ENCODE data around the gene DENND2D.
"Not testable (repeated sequence)": the region's sequence is repeated elsewhere in the genome, so short reads cannot be mapped to it uniquely, and the experiment has no call there.

The DENND2D gene

DNA sequence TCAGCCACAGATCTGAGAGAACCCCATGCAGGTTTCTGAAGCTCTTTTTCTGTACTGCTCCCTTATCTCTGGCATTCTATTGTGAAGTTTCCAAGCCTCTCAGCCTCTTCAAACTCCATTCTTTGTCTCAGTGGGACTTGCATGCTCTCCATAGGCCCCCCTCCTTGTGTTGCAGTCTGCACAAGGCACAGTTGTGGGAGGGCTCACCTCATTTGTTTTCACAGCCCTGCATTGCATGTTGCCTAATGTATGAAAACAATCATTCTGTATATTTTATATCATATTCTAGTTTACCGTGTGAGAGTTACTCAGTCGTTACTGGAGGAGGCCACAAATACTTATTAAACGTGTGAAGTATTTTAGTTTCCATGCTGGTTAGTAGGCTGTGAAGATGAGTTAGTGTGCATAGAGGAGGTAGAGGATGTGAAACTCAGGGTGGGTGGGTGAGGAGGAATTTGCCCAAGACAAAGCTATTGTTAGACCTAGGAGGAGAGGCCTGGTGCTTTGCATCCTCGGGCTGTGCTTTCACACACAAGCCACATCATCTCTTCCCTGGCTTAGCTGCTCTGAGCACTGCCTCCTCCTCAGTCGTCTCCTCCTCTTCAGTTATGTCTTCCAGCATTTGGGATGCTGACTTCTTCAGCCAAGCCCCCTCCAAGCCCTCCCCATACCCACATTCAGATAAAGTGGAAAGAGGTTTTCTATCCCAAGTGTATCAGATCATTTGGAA lies 19.3 kb upstream of the DENND2D start:
- Histone ChIP-seq H3K9me3 (ENCODE audit: severe bottlenecking) (no peaks in the 10 kb centered on the region), H3K4me3 (ENCODE audit: low read depth, low read length) (no peak overlapping the region), H3K27me3 (ENCODE audit: insufficient read depth, low read depth, severe bottlenecking) (no peaks in the 10 kb centered on the region), H3K36me3 (no peaks in the 10 kb centered on the region), H3K27ac (no peak overlapping the region)
- TF ChIP-seq CTCF (IDR thresholded peaks at IDR 0.05; ENCODE audit: low read depth, low read length) = no peak
- no peak for DNase-seq

- H3K27ac ChIP-seq = no peak overlapping the region
- no peak for DNase-seq
- no peak overlapping the region for H3K4me3 ChIP-seq (ENCODE audit: low read depth, low read length)
- no peak for TF ChIP-seq CTCF (IDR thresholded peaks at IDR 0.05; ENCODE audit: low read depth, low read length)
- H3K27me3 ChIP-seq (ENCODE audit: insufficient read depth, low read depth, severe bottlenecking) = no peaks in the 10 kb centered on the region
- H3K36me3 ChIP-seq = no peaks in the 10 kb centered on the region
- no peaks in the 10 kb centered on the region for H3K9me3 ChIP-seq (ENCODE audit: severe bottlenecking)
Observed at GRCh38 chr1:111218701-111219556, 18.5 kb upstream of the DENND2D start.

GRCh38 chr1:111217183-111217910 lies 16.9 kb upstream of the DENND2D start:
- no peak for DNase-seq
- no peaks in the 10 kb centered on the region for H3K27me3 ChIP-seq (ENCODE audit: insufficient read depth, low read depth, severe bottlenecking)
- H3K27ac ChIP-seq = no peak overlapping the region
- H3K9me3 ChIP-seq (ENCODE audit: severe bottlenecking) = no peaks in the 10 kb centered on the region
- H3K4me3 ChIP-seq (ENCODE audit: low read depth, low read length) = no peak overlapping the region
- TF ChIP-seq CTCF (IDR thresholded peaks at IDR 0.05; ENCODE audit: low read depth, low read length) = no peak
- no peaks in the 10 kb centered on the region for H3K36me3 ChIP-seq

GRCh38 chr1:111216751-111217150 lies 16.3 kb upstream of the DENND2D start:
- H3K27ac ChIP-seq = no peak overlapping the region

DNA sequence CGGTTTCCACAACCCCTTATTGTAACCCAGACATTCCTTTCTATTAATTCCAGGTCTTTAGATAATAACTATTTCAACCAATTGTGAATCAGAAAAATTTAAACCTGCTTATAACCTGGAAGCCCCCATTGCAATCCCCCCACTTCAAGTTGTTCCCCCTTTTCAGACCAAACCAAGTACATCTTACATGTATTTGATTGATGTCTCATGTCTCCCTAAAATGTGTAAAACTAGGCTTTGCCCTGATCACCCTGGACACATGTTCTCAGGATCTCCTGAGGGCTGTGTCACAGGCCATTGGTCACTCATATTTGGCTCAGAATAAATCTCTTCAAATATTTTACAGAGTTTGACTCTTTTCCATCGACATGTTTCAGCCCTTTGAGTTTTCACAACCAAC lies 14.8 kb upstream of the DENND2D start:
- not testable (repeated sequence) for H3K36me3 ChIP-seq; DNase-seq; H3K4me3 ChIP-seq (ENCODE audit: low read depth, low read length); H3K9me3 ChIP-seq (ENCODE audit: severe bottlenecking); H3K27me3 ChIP-seq (ENCODE audit: insufficient read depth, low read depth, severe bottlenecking)
- H3K27ac ChIP-seq = peak overlapping the region; percentile 75

More at GRCh38 chr1:111216751-111217150, 16.3 kb upstream of the DENND2D start:
- DNase-seq = no peak
- Histone ChIP-seq H3K36me3 (no peaks in the 10 kb centered on the region), H3K9me3 (ENCODE audit: severe bottlenecking) (no peaks in the 10 kb centered on the region), H3K27me3 (ENCODE audit: insufficient read depth, low read depth, severe bottlenecking) (no peaks in the 10 kb centered on the region), H3K4me3 (ENCODE audit: low read depth, low read length) (no peak overlapping the region)
- TF ChIP-seq CTCF (IDR thresholded peaks at IDR 0.05; ENCODE audit: low read depth, low read length) = no peak

DNA sequence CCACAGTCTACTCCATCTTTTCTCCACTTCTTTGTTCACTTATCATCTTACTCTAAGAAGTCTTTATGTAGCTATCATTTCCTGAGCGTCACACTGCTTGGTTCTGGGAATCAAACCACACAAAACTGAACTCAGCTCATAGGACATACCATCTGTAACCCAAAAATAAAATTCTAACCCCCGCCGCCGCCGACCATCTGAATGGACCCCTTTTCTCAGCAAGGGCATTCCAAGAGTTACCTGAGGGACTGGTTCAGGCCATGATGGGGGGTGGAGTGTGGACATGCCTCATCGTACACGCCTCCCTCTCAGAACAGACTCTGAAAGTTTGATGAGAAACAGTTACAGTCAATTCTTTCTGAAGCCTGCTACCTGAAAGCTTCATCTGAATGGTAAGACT lies 14.4 kb upstream of the DENND2D start:
- H3K27me3 ChIP-seq (ENCODE audit: insufficient read depth, low read depth, severe bottlenecking) = no peaks in the 10 kb centered on the region
- no peaks in the 10 kb centered on the region for H3K36me3 ChIP-seq
- peak overlapping the region; percentile 75 for H3K27ac ChIP-seq
- TF ChIP-seq CTCF (IDR thresholded peaks at IDR 0.05; ENCODE audit: low read depth, low read length) = no peak
- DNase-seq = no peak
- H3K4me3 ChIP-seq (ENCODE audit: low read depth, low read length) = no peak overlapping the region
- H3K9me3 ChIP-seq (ENCODE audit: severe bottlenecking) = no peaks in the 10 kb centered on the region
